ENCODE measurements around the gene CD200R1L. TPM values are rescaled to one million over a fixed set of nuclear protein-coding genes. Genes with fewer than 3 reads are reported as not detected.
A peak's percentile ranks its signal among the peaks of the same experiment; 100 is the strongest.

CD200R1L gene
- total and polyA plus RNA-seq, 9 of the 15 experiments (the other 6 are each of a cell fraction or from before 2014, with no cell fraction given): not detected

GRCh38 chr3:112794622-112795172 is 52.0 kb downstream of the CD200R1L start (continued):
- TF ChIP-seq GTF2E2 (tag; IDR thresholded peaks at IDR 0.05) (no peak), NCOR1 (IDR thresholded peaks at IDR 0.05) (peak; percentile 58), EP300 (IDR thresholded peaks at IDR 0.05; ENCODE audit: low read length) (peak; percentile 76), ZNF518B (CRISPR knock-in tag; IDR thresholded peaks at IDR 0.05) (no peak), ZNF146 (CRISPR knock-in tag; IDR thresholded peaks at IDR 0.05; ENCODE audit: unreplicated experiment) (no peak), FOS (IDR thresholded peaks at IDR 0.05; ENCODE audit: extremely low read depth, insufficient read length) (no peak), TRIM28 (IDR thresholded peaks at IDR 0.05) (no peak), ZNF449 (CRISPR knock-in tag; IDR thresholded peaks at IDR 0.05) (no peak), CGGBP1 (CRISPR knock-in tag; IDR thresholded peaks at IDR 0.05) (no peak), FOXJ2 (tag; IDR thresholded peaks at IDR 0.05) (0 out of 2 replicates have a peak, but pooled peaks have one; percentile 37), SIRT6 (IDR thresholded peaks at IDR 0.05; ENCODE audit: low read depth, low read length) (no peak), HDAC1 (IDR thresholded peaks at IDR 0.05) (no peak), ZBTB43 (CRISPR knock-in tag; IDR thresholded peaks at IDR 0.05) (no peak), KAT2B (IDR thresholded peaks at IDR 0.05; ENCODE audit: low read depth, low read length) (no peak), PYGO2 (tag; IDR thresholded peaks at IDR 0.05) (no peak), MXD1 (CRISPR knock-in tag; IDR thresholded peaks at IDR 0.05; ENCODE audit: borderline replicate concordance, poor library complexity, severe bottlenecking) (no peak), ESRRA (IDR thresholded peaks at IDR 0.05; ENCODE audit: borderline replicate concordance, low read depth) (peak; percentile 98), RFX7 (CRISPR knock-in tag; IDR thresholded peaks at IDR 0.05) (no peak), RCOR1 (IDR thresholded peaks at IDR 0.05; ENCODE audit: borderline replicate concordance in 1 of 2, low read depth in 2 of 2, low read length in 2 of 2) (peak in 1 of 2 experiments; percentile 92; a peak in 2 of 4 replicates), ADNP (tag; IDR thresholded peaks at IDR 0.05) (no peak), TCF3 (CRISPR knock-in tag; IDR thresholded peaks at IDR 0.05) (peak; percentile 55), CBFA2T3 (IDR thresholded peaks at IDR 0.05) (peak; percentile 77), TGIF2 (CRISPR knock-in tag; IDR thresholded peaks at IDR 0.05) (no peak), SRSF3 (IDR thresholded peaks at IDR 0.05; ENCODE audit: insufficient read depth, low read length) (no peak)
